Natural killer cell (primary cell): ENCODE measurements around the gene IL13. TPM values are rescaled to one million over a fixed set of nuclear protein-coding genes. Genes with fewer than 3 reads are reported as not detected.

ENCODE experiments used
- ATAC-seq, 3 donors: fragments of 150-1000 bp in 2 of 3; fragments of 200-7000 bp in 1 of 3; cut with Tn5 transposase; 1 replicate in 1 of 3; 2 replicates in 2 of 3; pipeline ENCODE4 v1.10.0; 2021; ENCODE audit warnings: mild to moderate bottlenecking in 2 of 3, moderate library complexity in 2 of 3
- DNase-seq, 2 donors: peaks; one replicate each; pipeline versions ENCODE4 v3.0.0 to v3.0.0-alpha.2; 2013 to 2021; ENCODE audit warnings: mixed read lengths in 1 of 2
- H3K27ac ChIP-seq: one replicate; pipeline ENCODE4 v1.5.1; 2013; ENCODE audit warnings: mild to moderate bottlenecking, low read length
- H3K27me3 ChIP-seq: one replicate; pipeline ENCODE4 v1.6.1; 2013; ENCODE audit warnings: low read length; ENCODE audit not compliant: control insufficient read depth, insufficient read depth
- H3K36me3 ChIP-seq: one replicate; pipeline ENCODE4 v1.6.1; 2013; ENCODE audit warnings: low read length; ENCODE audit not compliant: control insufficient read depth, insufficient read depth
- H3K4me1 ChIP-seq: one replicate; pipeline ENCODE4 v1.6.1; 2013; ENCODE audit warnings: low read length; ENCODE audit not compliant: control insufficient read depth, insufficient read depth
- H3K4me3 ChIP-seq: one replicate; pipeline ENCODE4 v1.5.1; 2013; ENCODE audit warnings: low read length
- H3K9me3 ChIP-seq: one replicate; pipeline ENCODE4 v1.6.1; 2013; ENCODE audit warnings: low read length; ENCODE audit not compliant: control insufficient read depth, insufficient read depth
- H3K27ac Mint-ChIP-seq, 2 donors: one replicate each; pipeline ENCODE4 v1.8.0; 2022; ENCODE audit warnings: mild to moderate bottlenecking in 2 of 2, mixed read lengths in 2 of 2, moderate library complexity in 1 of 2
- H3K27me3 Mint-ChIP-seq, 2 donors: one replicate each; pipeline ENCODE4 v1.8.0; 2022; ENCODE audit warnings: low read depth in 2 of 2, mixed read lengths in 2 of 2
- H3K36me3 Mint-ChIP-seq: one replicate; pipeline ENCODE4 v1.8.0; 2022; ENCODE audit warnings: mixed read lengths
- H3K4me1 Mint-ChIP-seq, 2 donors: one replicate each; pipeline ENCODE4 v1.8.0; 2022; ENCODE audit warnings: mixed read lengths in 2 of 2
- H3K4me3 Mint-ChIP-seq: one replicate; pipeline ENCODE4 v1.8.0; 2022; ENCODE audit warnings: mild to moderate bottlenecking, moderate library complexity, mixed read lengths
- H3K9me3 Mint-ChIP-seq, 2 donors: one replicate each; pipeline ENCODE4 v1.8.0; 2022; ENCODE audit warnings: mixed read lengths in 2 of 2
- CTCF ChIP-seq: fragments of 200-600 bp; IDR thresholded peaks from one replicate; pipeline ENCODE4 v1.8.0; 2022; ENCODE audit warnings: antibody characterized with exemption
- WGBS: methylation state at CpG from one replicate; pipeline ENCODE4 v1.1.7; 2013; ENCODE audit warnings: missing lambda C conversion rate; ENCODE audit not compliant: insufficient coverage; 5-methylcytosine and 5-hydroxymethylcytosine counted together
- intact Hi-C: fragments of 100-400 bp; cut with micrococcal nuclease; formaldehyde crosslinking; loops from one replicate; pipeline ENCODE4 v1.14.2; 2022
- total RNA-seq, 4 donors: library from RNA; stranded (reverse); fragments of 120-200 nt in 1 of 4; gene quantifications; one replicate each; pipeline versions ENCODE4 v1.2.3 to v1.2.4, GENCODE V29; 2013 to 2022

The IL13 gene
- total RNA-seq, 3 donors from 2014 or later (not counting 1 experiment from before 2014, with no cell fraction given) = 0.80 to 1.4 TPM; not detected in 1

- Histone ChIP-seq H3K4me1 (no peaks in the 10 kb centered on the region), H3K9me3 (no peaks in the 10 kb centered on the region), H3K27me3 (no peaks in the 10 kb centered on the region), H3K27ac (no peak overlapping the region), H3K36me3 (peaks cover 34% of the 10 kb centered on the region), H3K4me3 (no peak overlapping the region)
- Mint-ChIP-seq H3K9me3 (no peaks in the 10 kb centered on the region), H3K4me3 (no peak overlapping the region), H3K27me3 (no peaks in the 10 kb centered on the region), H3K27ac (no peak overlapping the region), H3K36me3 (peaks cover 8% of the 10 kb centered on the region), H3K4me1 (peaks cover 0 to 5% of the 10 kb centered on the region in 2 donors)
- no peak for ATAC-seq
- DNase-seq = no peak
- intact Hi-C loops = loop anchor here (1.0 kb wide), 1 partner anchor 27 kb away; no protein-coding TSS in a partner anchor
- WGBS = 50% methylated on average over 2 of the region's 4 CpGs
- TF ChIP-seq CTCF = no peak
These were observed 22.1 kb upstream of the IL13 start for GRCh38 chr5:132635873-132636272.

- H3K36me3 ChIP-seq = peaks cover 46% of the 10 kb centered on the region
- no peak overlapping the region for H3K4me3 Mint-ChIP-seq
- peaks cover 0 to 5% of the 10 kb centered on the region in 2 donors for H3K4me1 Mint-ChIP-seq
- no peak overlapping the region for H3K27ac ChIP-seq
- ATAC-seq (no peak), DNase-seq (no peak)
- 99% methylated on average over 4 of the region's 4 CpGs for WGBS
- H3K27me3 Mint-ChIP-seq = no peaks in the 10 kb centered on the region
- H3K36me3 Mint-ChIP-seq = peaks cover 8% of the 10 kb centered on the region
- H3K4me1 ChIP-seq = no peaks in the 10 kb centered on the region
- TF ChIP-seq CTCF = no peak
- no peaks in the 10 kb centered on the region for H3K9me3 ChIP-seq
- H3K9me3 Mint-ChIP-seq = no peaks in the 10 kb centered on the region
- no peaks in the 10 kb centered on the region for H3K27me3 ChIP-seq
- intact Hi-C loops = no loop called here
- H3K4me3 ChIP-seq = no peak overlapping the region
- H3K27ac Mint-ChIP-seq = no peak overlapping the region
These were observed 20.7 kb upstream of the IL13 start for GRCh38 chr5:132637241-132637640.

- no peak for TF ChIP-seq CTCF
- no peaks in the 10 kb centered on the region for H3K9me3 ChIP-seq
- H3K27ac ChIP-seq = no peak overlapping the region
- H3K27me3 ChIP-seq = no peaks in the 10 kb centered on the region
- Mint-ChIP-seq H3K4me1 (peaks cover 0 to 5% of the 10 kb centered on the region in 2 donors), H3K9me3 (no peaks in the 10 kb centered on the region), H3K4me3 (no peak overlapping the region), H3K27me3 (no peaks in the 10 kb centered on the region), H3K36me3 (peaks cover 8% of the 10 kb centered on the region), H3K27ac (no peak overlapping the region)
- no peak overlapping the region for H3K4me3 ChIP-seq
- 25% methylated on average over 1 of the region's 2 CpGs for WGBS
- intact Hi-C loops = no loop called here
- no peaks in the 10 kb centered on the region for H3K4me1 ChIP-seq
- peaks cover 53% of the 10 kb centered on the region for H3K36me3 ChIP-seq
- DNase-seq = no peak
- no peak for ATAC-seq
These were observed 18.3 kb upstream of the IL13 start for GRCh38 chr5:132639706-132640130.

GRCh38 chr5:132640613-132641012 lies 17.4 kb upstream of the IL13 start:
- Histone ChIP-seq H3K9me3 (no peaks in the 10 kb centered on the region), H3K27me3 (no peaks in the 10 kb centered on the region), H3K4me1 (no peaks in the 10 kb centered on the region), H3K4me3 (no peak overlapping the region), H3K36me3 (peaks cover 48% of the 10 kb centered on the region), H3K27ac (no peak overlapping the region)
- WGBS = 76% methylated on average over 4 of the region's 4 CpGs
- intact Hi-C loops = no loop called here
- ATAC-seq (no peak), DNase-seq (no peak)
- Mint-ChIP-seq H3K27me3 (no peaks in the 10 kb centered on the region), H3K27ac (no peak overlapping the region), H3K4me3 (no peak overlapping the region), H3K36me3 (peaks cover 8% of the 10 kb centered on the region), H3K4me1 (peaks cover 0 to under 1% of the 10 kb centered on the region in 2 donors), H3K9me3 (no peaks in the 10 kb centered on the region)
- no peak for TF ChIP-seq CTCF
